ENCODE data around the gene KRTAP9-3.

- TF ChIP-seq, protein P1, sequence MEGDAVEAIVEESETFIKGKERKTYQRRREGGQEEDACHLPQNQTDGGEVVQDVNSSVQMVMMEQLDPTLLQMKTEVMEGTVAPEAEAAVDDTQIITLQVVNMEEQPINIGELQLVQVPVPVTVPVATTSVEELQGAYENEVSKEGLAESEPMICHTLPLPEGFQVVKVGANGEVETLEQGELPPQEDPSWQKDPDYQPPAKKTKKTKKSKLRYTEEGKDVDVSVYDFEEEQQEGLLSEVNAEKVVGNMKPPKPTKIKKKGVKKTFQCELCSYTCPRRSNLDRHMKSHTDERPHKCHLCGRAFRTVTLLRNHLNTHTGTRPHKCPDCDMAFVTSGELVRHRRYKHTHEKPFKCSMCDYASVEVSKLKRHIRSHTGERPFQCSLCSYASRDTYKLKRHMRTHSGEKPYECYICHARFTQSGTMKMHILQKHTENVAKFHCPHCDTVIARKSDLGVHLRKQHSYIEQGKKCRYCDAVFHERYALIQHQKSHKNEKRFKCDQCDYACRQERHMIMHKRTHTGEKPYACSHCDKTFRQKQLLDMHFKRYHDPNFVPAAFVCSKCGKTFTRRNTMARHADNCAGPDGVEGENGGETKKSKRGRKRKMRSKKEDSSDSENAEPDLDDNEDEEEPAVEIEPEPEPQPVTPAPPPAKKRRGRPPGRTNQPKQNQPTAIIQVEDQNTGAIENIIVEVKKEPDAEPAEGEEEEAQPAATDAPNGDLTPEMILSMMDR (IDR thresholded peaks at IDR 0.05): no peak
- no peak for TF ChIP-seq POLR2A (IDR thresholded peaks at IDR 0.05)
- no peak for TF ChIP-seq POLR2AphosphoS5 (IDR thresholded peaks at IDR 0.05)
Measured at GRCh38 chr17:41185001-41185400, 47.2 kb upstream of the KRTAP9-3 start.

Measured in breast epithelium (tissue), 3 donors.